ENCODE data around the gene WFDC13.

GRCh38 chr20:45735552-45735951, 33.7 kb downstream of the WFDC13 start:
- TF ChIP-seq CTCF (IDR thresholded peaks at IDR 0.05) (no peak), POLR2A (IDR thresholded peaks at IDR 0.05) (no peak)

All from prostate gland (tissue), 2 donors.